HepG2 (cell line): ENCODE measurements around the gene CCDC148.

ENCODE experiments used
- EZH2 ChIP-seq: conservative IDR thresholded peaks from 2 replicates; pipeline ENCODE4 v1.6.1; 2012; ENCODE audit warnings: mild to moderate bottlenecking, low read depth, low read length, moderate library complexity
- RAD21 ChIP-seq: fragments of 450-650 bp; formaldehyde crosslinking; IDR thresholded peaks from 2 replicates; pipeline ENCODE4 v1.5.0; 2020; ENCODE audit warnings: mild to moderate bottlenecking
- SIX4 ChIP-seq: sonication (generic); formaldehyde crosslinking; IDR thresholded peaks from 2 replicates; pipeline ENCODE4 v1.4.0; 2020; ENCODE audit warnings: missing genetic modification reagents
- YY1 ChIP-seq: IDR thresholded peaks from 2 replicates; pipeline ENCODE4 v1.6.1; 2011; ENCODE audit warnings: low read length, low read depth, moderate library complexity, mild to moderate bottlenecking; ENCODE audit not compliant: insufficient read depth, insufficient replicate concordance
- ZNF567 ChIP-seq: sonication (generic); formaldehyde crosslinking; IDR thresholded peaks from 2 replicates; pipeline ENCODE4 v1.8.1; 2023; ENCODE audit warnings: mild to moderate bottlenecking, missing genetic modification reagents, borderline replicate concordance
- TF ChIP-seq, protein P1 (sequence below): sonication (generic); formaldehyde crosslinking; IDR thresholded peaks from 2 replicates; pipeline ENCODE4 v1.8.0; 2022; ENCODE audit warnings: missing genetic modification reagents, mild to moderate bottlenecking, borderline replicate concordance
- TF ChIP-seq, protein P2 (sequence below): sonication (generic); formaldehyde crosslinking; IDR thresholded peaks from 2 replicates; pipeline ENCODE4 v1.4.0; 2020; ENCODE audit warnings: missing genetic modification reagents
- TF ChIP-seq, protein P3 (sequence below): sonication (generic); formaldehyde crosslinking; IDR thresholded peaks from 2 replicates; pipeline ENCODE4 v1.5.1; 2020; ENCODE audit warnings: mild to moderate bottlenecking, missing genetic modification reagents, moderate library complexity

DNA sequence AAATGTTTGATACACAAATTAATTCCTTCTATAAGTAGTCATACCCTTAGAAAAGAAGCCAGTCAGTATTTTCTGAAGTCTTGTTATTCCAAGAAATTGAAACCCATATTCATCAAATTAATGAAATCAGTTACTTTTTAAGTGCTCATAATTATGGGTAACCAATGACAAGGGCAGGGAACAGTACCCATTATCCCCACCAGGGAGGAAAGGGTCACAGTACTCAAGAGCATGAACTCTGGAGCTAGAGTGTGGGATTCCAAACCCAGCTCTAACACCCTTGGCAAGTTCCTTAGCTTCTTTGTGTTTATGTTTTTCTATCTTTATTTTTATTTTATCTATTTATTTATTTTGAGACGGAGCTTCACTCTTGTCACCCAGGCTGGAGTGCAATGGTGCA lies 68.4 kb downstream of the CCDC148 start:
- TF ChIP-seq EZH2 (no peak), YY1 (no peak), SIX4 (CRISPR knock-in tag) (no peak), ZNF567 (CRISPR knock-in tag) (no peak), RAD21 (no peak)
- TF ChIP-seq, protein P1, sequence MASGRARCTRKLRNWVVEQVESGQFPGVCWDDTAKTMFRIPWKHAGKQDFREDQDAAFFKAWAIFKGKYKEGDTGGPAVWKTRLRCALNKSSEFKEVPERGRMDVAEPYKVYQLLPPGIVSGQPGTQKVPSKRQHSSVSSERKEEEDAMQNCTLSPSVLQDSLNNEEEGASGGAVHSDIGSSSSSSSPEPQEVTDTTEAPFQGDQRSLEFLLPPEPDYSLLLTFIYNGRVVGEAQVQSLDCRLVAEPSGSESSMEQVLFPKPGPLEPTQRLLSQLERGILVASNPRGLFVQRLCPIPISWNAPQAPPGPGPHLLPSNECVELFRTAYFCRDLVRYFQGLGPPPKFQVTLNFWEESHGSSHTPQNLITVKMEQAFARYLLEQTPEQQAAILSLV (CRISPR knock-in tag) = no peak
- TF ChIP-seq, protein P2, sequence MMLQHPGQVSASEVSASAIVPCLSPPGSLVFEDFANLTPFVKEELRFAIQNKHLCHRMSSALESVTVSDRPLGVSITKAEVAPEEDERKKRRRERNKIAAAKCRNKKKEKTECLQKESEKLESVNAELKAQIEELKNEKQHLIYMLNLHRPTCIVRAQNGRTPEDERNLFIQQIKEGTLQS (CRISPR knock-in tag) = no peak
- TF ChIP-seq, protein P3, sequence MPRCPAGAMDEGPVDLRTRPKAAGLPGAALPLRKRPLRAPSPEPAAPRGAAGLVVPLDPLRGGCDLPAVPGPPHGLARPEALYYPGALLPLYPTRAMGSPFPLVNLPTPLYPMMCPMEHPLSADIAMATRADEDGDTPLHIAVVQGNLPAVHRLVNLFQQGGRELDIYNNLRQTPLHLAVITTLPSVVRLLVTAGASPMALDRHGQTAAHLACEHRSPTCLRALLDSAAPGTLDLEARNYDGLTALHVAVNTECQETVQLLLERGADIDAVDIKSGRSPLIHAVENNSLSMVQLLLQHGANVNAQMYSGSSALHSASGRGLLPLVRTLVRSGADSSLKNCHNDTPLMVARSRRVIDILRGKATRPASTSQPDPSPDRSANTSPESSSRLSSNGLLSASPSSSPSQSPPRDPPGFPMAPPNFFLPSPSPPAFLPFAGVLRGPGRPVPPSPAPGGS (CRISPR knock-in tag) = no peak
